GM18520 (cell line): ENCODE data around the gene WDFY2.

Source experiments
- ATAC-seq: cut with Tn5 transposase; IDR thresholded peaks from one replicate; pipeline ENCODE4 v1.9.1; 2021; ENCODE audit not compliant: unreplicated experiment

WDFY2 gene

GRCh38 chr13:51807041-51807440 lies 222.8 kb downstream of the WDFY2 start:
- no peak for ATAC-seq

- no peak for ATAC-seq
Measured at GRCh38 chr13:51808811-51809210, 224.5 kb downstream of the WDFY2 start.

GRCh38 chr13:51811046-51811445 lies 226.8 kb downstream of the WDFY2 start:
- no peak for ATAC-seq

- ATAC-seq = peak; percentile 43
Measured at GRCh38 chr13:51811920-51812451, 227.7 kb downstream of the WDFY2 start.

DNA sequence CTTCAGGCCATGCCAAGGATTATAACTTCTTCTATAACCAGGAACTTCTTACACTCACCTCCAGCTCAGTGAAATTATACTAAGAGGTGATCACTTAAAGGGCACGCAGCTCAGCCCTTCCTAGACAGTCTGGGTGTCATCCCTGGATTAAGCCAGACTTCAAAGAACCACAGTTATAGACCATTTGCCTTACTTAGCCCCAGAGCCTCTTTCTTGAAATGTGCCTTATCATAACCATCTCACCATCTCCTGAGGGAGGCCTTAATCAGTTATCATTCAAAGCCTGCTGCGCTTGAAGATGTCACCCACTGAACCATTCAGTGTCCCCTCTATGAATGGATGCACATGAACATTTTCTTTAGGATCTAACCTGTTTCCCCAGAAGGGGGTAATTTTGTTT lies 229.8 kb downstream of the WDFY2 start:
- no peak for ATAC-seq

DNA sequence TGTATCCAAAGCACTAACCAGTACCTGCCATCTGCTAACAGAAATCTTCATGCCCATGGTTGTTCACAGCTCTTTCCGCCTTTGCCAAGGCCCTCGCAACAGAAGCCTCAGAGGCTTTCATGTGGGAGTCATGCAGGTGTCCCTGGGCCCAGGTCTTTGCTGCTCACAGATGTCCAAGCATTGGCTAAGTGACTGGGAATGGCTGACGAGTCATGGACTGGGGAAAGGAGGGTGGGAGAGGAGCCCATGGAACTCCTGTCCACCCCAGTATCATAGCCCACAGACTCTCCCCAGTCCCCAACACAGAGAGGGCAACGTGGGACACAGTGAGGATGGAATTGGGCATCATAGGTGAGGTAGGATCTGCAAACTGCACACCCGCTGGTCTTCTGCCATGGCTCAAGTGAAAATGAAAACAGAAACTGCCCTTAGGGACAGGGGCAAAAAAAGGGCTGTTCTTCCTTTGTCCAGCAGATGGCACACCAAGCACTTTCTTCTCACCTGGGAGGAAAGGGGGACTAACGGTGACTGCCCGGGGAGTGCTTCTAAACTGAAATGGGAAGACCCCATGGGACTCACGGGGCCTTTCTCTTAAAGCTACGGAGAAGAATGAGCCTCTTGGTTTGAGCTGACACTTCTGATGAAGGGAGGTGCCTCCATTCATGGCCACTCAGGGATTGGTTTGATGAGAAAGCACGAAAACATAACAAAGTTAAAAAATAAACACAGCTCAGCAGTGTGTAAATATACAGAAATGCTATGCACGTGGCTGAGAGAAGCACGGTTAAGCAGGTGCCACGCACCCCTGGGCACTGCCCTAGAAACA lies 230.8 kb downstream of the WDFY2 start:
- peak; percentile 77 for ATAC-seq

DNA sequence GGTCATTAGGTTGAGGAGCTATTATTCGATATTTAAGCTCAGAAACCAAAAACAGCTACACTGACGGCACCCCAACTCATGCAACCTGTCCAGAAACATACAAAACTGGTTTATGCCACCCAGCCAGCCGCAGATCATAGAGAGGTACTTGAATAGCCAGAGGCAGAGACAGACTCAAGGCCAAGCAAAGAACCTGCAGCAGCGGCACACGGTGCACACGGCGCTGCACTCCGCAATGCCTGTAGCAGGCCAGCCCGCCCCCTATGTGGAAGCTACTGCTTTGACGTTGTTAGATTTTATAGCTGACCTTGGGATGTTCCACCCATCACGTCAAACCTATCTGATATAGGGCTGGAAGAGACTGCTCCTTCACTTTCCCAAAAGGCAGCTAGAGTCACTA lies 231.6 kb downstream of the WDFY2 start:
- no peak for ATAC-seq

DNA sequence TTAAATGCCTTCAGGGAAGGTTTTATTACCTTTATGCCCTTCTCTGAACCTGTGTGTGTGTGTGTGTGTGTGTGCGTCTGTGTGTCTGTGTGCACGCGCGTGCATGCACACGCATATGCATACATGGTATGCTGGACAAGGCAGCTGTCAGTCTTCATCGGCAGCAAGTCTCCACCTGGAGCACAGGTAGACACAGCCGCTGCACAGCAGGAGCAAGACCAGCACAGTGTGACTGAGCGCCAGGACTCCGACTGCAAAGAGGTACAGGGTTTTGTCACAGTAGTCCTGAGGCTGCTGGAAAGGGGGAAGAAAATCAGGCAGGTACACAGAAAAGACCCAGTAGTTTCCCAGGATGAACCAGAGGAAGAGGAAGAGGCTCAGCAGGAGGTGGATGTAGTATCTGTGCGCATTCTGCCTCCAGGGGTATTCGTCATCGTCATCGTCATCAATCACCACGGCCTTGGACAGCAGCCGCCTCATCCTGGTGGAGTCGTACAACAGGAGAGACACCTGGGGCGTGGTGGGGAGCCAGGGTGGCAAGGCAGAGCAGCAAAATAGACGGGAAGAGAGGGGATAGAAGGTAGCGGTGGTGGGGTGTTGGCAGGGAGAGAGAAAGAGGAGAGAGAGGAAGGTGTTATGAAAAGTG lies 232.5 kb downstream of the WDFY2 start:
- ATAC-seq = no peak
